ENCODE data around the gene THSD7A.

DNA sequence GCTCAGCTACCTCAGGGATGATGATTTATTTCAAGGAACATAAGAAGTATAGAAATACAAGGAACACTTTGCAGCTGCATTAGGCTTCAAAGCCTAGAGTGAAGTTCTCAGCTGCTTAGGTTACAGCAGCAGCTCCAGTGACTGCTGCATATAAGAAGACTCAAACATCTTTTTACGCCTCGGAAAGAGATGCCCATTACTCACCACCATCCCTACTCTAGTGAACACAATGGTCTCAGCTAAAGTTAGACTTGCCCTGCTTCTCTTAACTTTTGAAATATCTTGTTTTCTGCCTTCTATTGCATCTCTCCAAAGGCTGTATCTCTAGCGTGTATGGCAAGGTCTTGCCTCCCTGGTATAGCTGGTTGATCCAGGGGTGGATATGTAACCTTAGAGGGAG lies 502.4 kb downstream of the THSD7A start:
- TF ChIP-seq, protein P1, sequence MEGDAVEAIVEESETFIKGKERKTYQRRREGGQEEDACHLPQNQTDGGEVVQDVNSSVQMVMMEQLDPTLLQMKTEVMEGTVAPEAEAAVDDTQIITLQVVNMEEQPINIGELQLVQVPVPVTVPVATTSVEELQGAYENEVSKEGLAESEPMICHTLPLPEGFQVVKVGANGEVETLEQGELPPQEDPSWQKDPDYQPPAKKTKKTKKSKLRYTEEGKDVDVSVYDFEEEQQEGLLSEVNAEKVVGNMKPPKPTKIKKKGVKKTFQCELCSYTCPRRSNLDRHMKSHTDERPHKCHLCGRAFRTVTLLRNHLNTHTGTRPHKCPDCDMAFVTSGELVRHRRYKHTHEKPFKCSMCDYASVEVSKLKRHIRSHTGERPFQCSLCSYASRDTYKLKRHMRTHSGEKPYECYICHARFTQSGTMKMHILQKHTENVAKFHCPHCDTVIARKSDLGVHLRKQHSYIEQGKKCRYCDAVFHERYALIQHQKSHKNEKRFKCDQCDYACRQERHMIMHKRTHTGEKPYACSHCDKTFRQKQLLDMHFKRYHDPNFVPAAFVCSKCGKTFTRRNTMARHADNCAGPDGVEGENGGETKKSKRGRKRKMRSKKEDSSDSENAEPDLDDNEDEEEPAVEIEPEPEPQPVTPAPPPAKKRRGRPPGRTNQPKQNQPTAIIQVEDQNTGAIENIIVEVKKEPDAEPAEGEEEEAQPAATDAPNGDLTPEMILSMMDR (IDR thresholded peaks at IDR 0.05): no peak
- TF ChIP-seq POLR2A (IDR thresholded peaks at IDR 0.05) (no peak), POLR2AphosphoS5 (IDR thresholded peaks at IDR 0.05) (no peak)

All from breast epithelium (tissue), 3 donors.